ENCODE data around the gene MC3R.

The MC3R gene

DNA sequence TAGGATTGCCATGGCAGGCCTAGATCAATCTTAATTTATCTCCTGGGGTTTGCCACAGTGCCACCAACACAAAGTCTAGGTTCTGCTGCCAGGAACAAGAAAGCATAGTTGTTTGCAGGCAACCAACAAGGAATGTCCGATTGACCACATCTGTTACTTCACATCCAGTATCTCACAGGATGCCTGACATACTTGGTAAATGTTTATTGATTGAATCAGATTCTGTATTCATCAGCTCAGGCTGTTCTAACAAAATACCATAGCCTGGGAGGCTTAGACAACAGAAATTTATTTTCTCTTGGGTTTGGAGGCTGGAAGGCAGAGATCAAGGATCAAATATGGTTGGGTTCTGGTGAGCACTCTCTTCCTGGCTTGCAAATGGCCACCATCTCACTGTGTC is 26.3 kb upstream of the MC3R start:
- TF ChIP-seq ZNF384 (IDR thresholded peaks at IDR 0.05) (no peak), BHLHE40 (IDR thresholded peaks at IDR 0.05; ENCODE audit: borderline replicate concordance) (no peak), HDGF (IDR thresholded peaks at IDR 0.05; ENCODE audit: borderline replicate concordance) (no peak), SP1 (IDR thresholded peaks at IDR 0.05) (no peak), NFRKB (IDR thresholded peaks at IDR 0.05) (no peak), ELF4 (IDR thresholded peaks at IDR 0.05) (no peak), L3MBTL2 (conservative IDR thresholded peaks at IDR 0.05) (no peak), LEF1 (IDR thresholded peaks at IDR 0.05; ENCODE audit: borderline replicate concordance) (no peak), TARDBP (IDR thresholded peaks at IDR 0.05) (no peak), FOXK2 (IDR thresholded peaks at IDR 0.05) (no peak), FOXM1 (IDR thresholded peaks at IDR 0.05; ENCODE audit: borderline replicate concordance) (no peak), SUZ12 (IDR thresholded peaks at IDR 0.05) (no peak)
- TF ChIP-seq, protein P1, sequence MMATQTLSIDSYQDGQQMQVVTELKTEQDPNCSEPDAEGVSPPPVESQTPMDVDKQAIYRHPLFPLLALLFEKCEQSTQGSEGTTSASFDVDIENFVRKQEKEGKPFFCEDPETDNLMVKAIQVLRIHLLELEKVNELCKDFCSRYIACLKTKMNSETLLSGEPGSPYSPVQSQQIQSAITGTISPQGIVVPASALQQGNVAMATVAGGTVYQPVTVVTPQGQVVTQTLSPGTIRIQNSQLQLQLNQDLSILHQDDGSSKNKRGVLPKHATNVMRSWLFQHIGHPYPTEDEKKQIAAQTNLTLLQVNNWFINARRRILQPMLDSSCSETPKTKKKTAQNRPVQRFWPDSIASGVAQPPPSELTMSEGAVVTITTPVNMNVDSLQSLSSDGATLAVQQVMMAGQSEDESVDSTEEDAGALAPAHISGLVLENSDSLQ (IDR thresholded peaks at IDR 0.05), result no peak
- no peak for DNase-seq (ENCODE audit: extremely low spot score)
- ChIA-PET CTCF (no interaction called here), POLR2A (no interaction called here)

DNA sequence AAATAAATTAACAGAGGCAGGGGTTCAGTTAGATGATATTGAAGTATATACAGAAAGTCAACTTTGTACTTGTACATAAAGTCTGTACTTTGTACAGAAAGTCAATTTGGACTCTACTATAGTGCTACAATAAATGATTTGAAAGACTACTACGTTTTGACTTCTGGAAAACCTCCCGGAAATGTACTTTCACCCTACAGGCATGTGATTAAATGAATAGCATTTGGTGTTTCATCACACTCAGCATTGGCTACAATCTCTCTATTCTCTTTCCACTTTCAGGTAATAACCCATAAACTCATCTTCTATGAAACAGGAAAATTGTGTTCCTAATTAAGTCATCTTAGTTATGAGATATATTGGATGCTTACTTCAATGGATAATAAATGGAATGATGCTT is 25.6 kb upstream of the MC3R start:
- CTCF ChIA-PET, result no interaction called here
- POLR2A ChIA-PET, result no interaction called here
- TF ChIP-seq FOXA1 (IDR thresholded peaks at IDR 0.05) (no peak), ZNF384 (IDR thresholded peaks at IDR 0.05) (no peak), TARDBP (IDR thresholded peaks at IDR 0.05) (no peak), FOXM1 (IDR thresholded peaks at IDR 0.05; ENCODE audit: borderline replicate concordance) (no peak), FOXK2 (IDR thresholded peaks at IDR 0.05) (no peak), BHLHE40 (IDR thresholded peaks at IDR 0.05; ENCODE audit: borderline replicate concordance) (no peak), NFRKB (IDR thresholded peaks at IDR 0.05) (no peak), HDGF (IDR thresholded peaks at IDR 0.05; ENCODE audit: borderline replicate concordance) (no peak), LEF1 (IDR thresholded peaks at IDR 0.05; ENCODE audit: borderline replicate concordance) (no peak), ELF4 (IDR thresholded peaks at IDR 0.05) (no peak), CTBP1 (IDR thresholded peaks at IDR 0.05; ENCODE audit: borderline replicate concordance) (no peak), SUZ12 (IDR thresholded peaks at IDR 0.05) (no peak), ARNT (IDR thresholded peaks at IDR 0.05) (no peak), L3MBTL2 (conservative IDR thresholded peaks at IDR 0.05) (no peak), SP1 (IDR thresholded peaks at IDR 0.05) (no peak)
- TF ChIP-seq, protein P1 (IDR thresholded peaks at IDR 0.05), result no peak
- DNase-seq (ENCODE audit: extremely low spot score), result no peak

DNA sequence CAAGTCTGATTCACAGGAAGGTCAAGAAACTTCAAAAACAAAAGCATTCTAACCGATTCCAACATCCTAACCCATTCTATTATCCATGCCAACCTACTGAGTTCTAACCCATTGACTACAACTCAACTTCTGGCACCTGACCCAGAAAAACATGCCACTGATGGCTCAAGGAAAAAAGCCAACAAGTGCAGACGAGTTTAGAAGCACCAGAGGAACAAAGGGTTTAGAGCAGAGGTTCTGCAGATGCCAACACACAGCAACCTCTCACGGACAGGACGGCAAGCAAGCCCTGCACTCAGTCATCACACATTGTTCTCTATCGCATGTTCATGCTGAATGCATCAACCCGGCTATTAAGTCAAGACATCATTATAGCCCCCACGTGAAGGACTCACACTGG is 25.2 kb upstream of the MC3R start:
- ChIA-PET POLR2A (no interaction called here), CTCF (no interaction called here)
- TF ChIP-seq TARDBP (IDR thresholded peaks at IDR 0.05) (no peak), SP1 (IDR thresholded peaks at IDR 0.05) (no peak), FOXK2 (IDR thresholded peaks at IDR 0.05) (no peak), LEF1 (IDR thresholded peaks at IDR 0.05; ENCODE audit: borderline replicate concordance) (no peak), ARNT (IDR thresholded peaks at IDR 0.05) (no peak)
- no peak for DNase-seq (ENCODE audit: extremely low spot score)

DNA sequence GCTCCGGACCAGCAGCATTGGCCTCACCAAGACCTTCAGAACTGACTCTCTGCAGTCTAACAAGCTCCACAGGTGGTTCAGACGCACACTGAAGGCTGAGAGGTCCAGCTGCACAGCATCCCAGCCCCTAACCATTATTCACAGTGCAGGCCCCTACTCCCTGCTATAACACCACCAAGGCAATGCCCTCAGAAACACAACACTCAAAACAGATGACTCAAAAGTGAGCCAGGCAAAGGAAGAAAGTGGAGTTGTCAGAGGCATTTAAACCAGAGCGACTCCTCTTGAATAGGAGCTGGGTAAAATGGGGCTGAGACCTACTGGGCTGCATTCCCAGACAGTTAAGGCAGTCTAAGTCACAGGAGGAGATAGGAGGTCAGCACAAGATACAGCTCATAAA is 20.5 kb upstream of the MC3R start:
- no peak for DNase-seq (ENCODE audit: extremely low spot score)
- CTCF ChIA-PET, result no interaction called here
- no peak for TF ChIP-seq BHLHE40 (IDR thresholded peaks at IDR 0.05; ENCODE audit: borderline replicate concordance)
- no peak for TF ChIP-seq SUZ12 (IDR thresholded peaks at IDR 0.05)
- TF ChIP-seq FOXM1 (IDR thresholded peaks at IDR 0.05; ENCODE audit: borderline replicate concordance), result no peak
- POLR2A ChIA-PET, result no interaction called here

DNA sequence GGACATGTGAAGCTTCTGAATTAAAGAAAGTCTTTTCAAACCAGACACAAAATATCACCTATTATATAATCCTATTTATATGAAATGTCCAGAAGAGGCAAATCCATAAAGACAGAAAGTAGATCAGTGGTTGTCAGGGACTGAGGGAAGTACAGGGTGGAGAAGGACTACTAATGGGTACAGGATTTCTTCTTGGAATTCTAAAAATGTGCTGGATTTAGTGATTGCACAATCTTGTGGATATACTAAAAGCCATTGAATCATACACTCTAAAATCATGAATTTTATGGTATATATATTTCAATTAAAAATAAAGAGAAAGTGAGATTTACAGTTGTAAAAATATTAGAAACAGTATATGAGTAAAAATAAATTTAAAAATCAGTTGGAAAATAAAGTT is 18.7 kb upstream of the MC3R start:
- POLR2A ChIA-PET, result no interaction called here
- no peak for DNase-seq (ENCODE audit: extremely low spot score)
- TF ChIP-seq FOXA1 (IDR thresholded peaks at IDR 0.05), result no peak
- TF ChIP-seq, protein P1 (IDR thresholded peaks at IDR 0.05), result no peak
- no peak for TF ChIP-seq LEF1 (IDR thresholded peaks at IDR 0.05; ENCODE audit: borderline replicate concordance)
- no peak for TF ChIP-seq BHLHE40 (IDR thresholded peaks at IDR 0.05; ENCODE audit: borderline replicate concordance)
- TF ChIP-seq FOXK2 (IDR thresholded peaks at IDR 0.05), result no peak
- TF ChIP-seq FOXM1 (IDR thresholded peaks at IDR 0.05; ENCODE audit: borderline replicate concordance), result no peak
- TF ChIP-seq SP1 (IDR thresholded peaks at IDR 0.05), result no peak
- TF ChIP-seq L3MBTL2 (conservative IDR thresholded peaks at IDR 0.05), result no peak
- CTCF ChIA-PET, result no interaction called here

DNA sequence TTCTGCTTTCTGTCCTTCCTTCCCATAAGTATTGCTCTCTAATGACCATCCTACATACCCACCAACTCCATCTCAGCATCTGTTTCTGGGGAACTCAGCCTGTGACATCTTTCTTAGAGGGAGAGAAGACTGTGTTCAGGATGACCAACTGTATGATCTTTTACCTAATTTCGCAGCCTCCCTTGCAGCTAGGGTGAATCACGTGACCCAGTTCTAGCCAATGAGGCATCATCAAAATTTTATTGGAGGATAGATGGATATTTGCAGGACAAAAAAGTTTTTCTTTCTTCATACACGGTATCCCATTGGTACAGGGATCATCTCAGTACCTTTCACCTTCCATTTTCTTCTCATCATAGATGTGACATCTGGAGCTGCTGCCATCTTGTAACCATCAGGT is 14.4 kb upstream of the MC3R start:
- no peak for TF ChIP-seq HDGF (IDR thresholded peaks at IDR 0.05; ENCODE audit: borderline replicate concordance)
- no peak for TF ChIP-seq ZNF384 (IDR thresholded peaks at IDR 0.05)
- no peak for TF ChIP-seq LEF1 (IDR thresholded peaks at IDR 0.05; ENCODE audit: borderline replicate concordance)
- TF ChIP-seq SUZ12 (IDR thresholded peaks at IDR 0.05), result no peak
- no peak for TF ChIP-seq ARNT (IDR thresholded peaks at IDR 0.05)
- no peak for TF ChIP-seq ELF4 (IDR thresholded peaks at IDR 0.05)
- TF ChIP-seq NFRKB (IDR thresholded peaks at IDR 0.05), result no peak
- no peak for TF ChIP-seq CTBP1 (IDR thresholded peaks at IDR 0.05; ENCODE audit: borderline replicate concordance)
- TF ChIP-seq BHLHE40 (IDR thresholded peaks at IDR 0.05; ENCODE audit: borderline replicate concordance), result no peak
- TF ChIP-seq TARDBP (IDR thresholded peaks at IDR 0.05), result no peak
- TF ChIP-seq FOXA1 (IDR thresholded peaks at IDR 0.05), result no peak
- TF ChIP-seq FOXM1 (IDR thresholded peaks at IDR 0.05; ENCODE audit: borderline replicate concordance), result no peak
- TF ChIP-seq, protein P1 (IDR thresholded peaks at IDR 0.05), result no peak
- no peak for TF ChIP-seq SP1 (IDR thresholded peaks at IDR 0.05)
- no peak for DNase-seq (ENCODE audit: extremely low spot score)
- POLR2A ChIA-PET, result no interaction called here
- CTCF ChIA-PET, result interaction anchor here (0.6 kb wide), 1 partner anchor 1550 kb away, joined by 3 read pairs; no protein-coding TSS in a partner anchor
